GM12878 (cell line): Measurements from ENCODE around the gene GMPPB. TPM values are rescaled to one million over a fixed set of nuclear protein-coding genes. Genes with fewer than 3 reads are reported as not detected.

Experiments
- ATAC-seq: fragments of 200-7000 bp; cut with Tn5 transposase; 3 replicates; pipeline ENCODE4 v1.9.1; 2020; ENCODE audit warnings: mild to moderate bottlenecking, moderate library complexity
- BruUV-seq: library from RNA; stranded (reverse); fragments of 400-500 nt; replicated peaks from 2 replicates; lab custom pipeline; 2021; lab: Mats Ljungman, UMichigan
- CTCF ChIA-PET: fragments of 300-600 bp; sonication (Branson Sonifier 250); formaldehyde crosslinking; extraction: SDS; loops from one replicate; lab custom pipeline; 2021; ENCODE audit warnings: inconsistent platforms; lab: Yijun Ruan, JAX
- POLR2A ChIA-PET: fragments of 350-600 bp; formaldehyde crosslinking; extraction: SDS; loops from one replicate; lab custom pipeline; 2021; ENCODE audit warnings: inconsistent platforms; lab: Charles Lee
- RAD21 ChIA-PET: fragments of 300-600 bp; sonication (Branson Sonifier 250); formaldehyde crosslinking; loops from one replicate; lab custom pipeline; 2023; ENCODE audit warnings: antibody characterized with exemption; ENCODE audit not compliant: unreplicated experiment; lab: Charles Lee
- SMC1A ChIA-PET: fragments of 300-600 bp; sonication (Branson Sonifier 250); formaldehyde crosslinking; loops from one replicate; lab custom pipeline; 2023; ENCODE audit not compliant: unreplicated experiment, uncharacterized antibody; lab: Charles Lee
- DNase-seq: peaks from one replicate; pipeline ENCODE4 v3.0.0-alpha.2; 2011; ENCODE audit warnings: low read depth, low spot score
- FAIRE-seq: peaks from 3 replicates; lab custom pipeline; 2011; peaks lifted over from hg19 to GRCh38; lab: Jason Lieb, UNC
- H2AFZ ChIP-seq: 2 replicates; pipeline ENCODE4 v1.6.0; 2011; ENCODE audit warnings: low read depth, low read length, control low read depth; ENCODE audit not compliant: control insufficient read depth
- H3K27ac ChIP-seq: 2 replicates; pipeline ENCODE4 v1.5.1; 2011; ENCODE audit warnings: control low read depth; ENCODE audit not compliant: control insufficient read depth, insufficient read depth
- H3K27me3 ChIP-seq, 2 experiments: replicated peaks in 1 of 2; 2 replicates each; pipeline versions ENCODE4 v1.6.0 to v1.6.1; 2011; ENCODE audit warnings: low read length in 1 of 2; ENCODE audit not compliant: control insufficient read depth in 2 of 2, insufficient read depth in 2 of 2
- H3K36me3 ChIP-seq, 2 experiments: 2 replicates each; pipeline ENCODE4 v1.5.1; 2011; ENCODE audit warnings: low read length in 1 of 2; ENCODE audit not compliant: control insufficient read depth in 2 of 2, insufficient read depth in 2 of 2
- H3K4me1 ChIP-seq: 2 replicates; pipeline ENCODE4 v1.6.1; 2011; ENCODE audit warnings: mild to moderate bottlenecking, low read length, moderate library complexity, mixed read lengths; ENCODE audit not compliant: control insufficient read depth, insufficient read depth
- H3K4me2 ChIP-seq: 2 replicates; pipeline ENCODE4 v1.6.0; 2011; ENCODE audit warnings: control low read depth; ENCODE audit not compliant: control insufficient read depth, insufficient read depth
- H3K4me3 ChIP-seq: fragments of 200-600 bp; sonication (generic); 2 replicates; pipeline ENCODE4 v1.5.1; 2016
- H3K79me2 ChIP-seq: 2 replicates; pipeline ENCODE4 v1.6.0; 2011; ENCODE audit warnings: low read length; ENCODE audit not compliant: control insufficient read depth, insufficient read depth
- H3K9ac ChIP-seq: 2 replicates; pipeline ENCODE4 v1.8.0; 2011; ENCODE audit warnings: low read length, control low read depth, mixed read lengths; ENCODE audit not compliant: control insufficient read depth, insufficient read depth
- H3K9me3 ChIP-seq: replicated peaks from 3 replicates; pipeline ENCODE4 v1.5.1; 2011; ENCODE audit warnings: mild to moderate bottlenecking, low read length; ENCODE audit not compliant: control insufficient read depth, insufficient read depth
- H4K20me1 ChIP-seq: 2 replicates; pipeline ENCODE4 v1.6.0; 2011; ENCODE audit not compliant: control insufficient read depth, insufficient read depth
- CBFB ChIP-seq: IDR thresholded peaks from 2 replicates; pipeline ENCODE4 v1.6.1; 2016; ENCODE audit warnings: antibody characterized with exemption, low read depth
- JUND ChIP-seq: IDR thresholded peaks from 2 replicates; pipeline ENCODE4 v1.6.1; 2012; ENCODE audit warnings: low read depth, mild to moderate bottlenecking, low read length, improper control_type of control experiment, moderate library complexity
- NRF1 ChIP-seq: conservative IDR thresholded peaks from 2 replicates; pipeline ENCODE4 v1.6.1; 2011; ENCODE audit warnings: mild to moderate bottlenecking, low read depth, low read length, improper control_type of control experiment
- YY1 ChIP-seq: IDR thresholded peaks from 2 replicates; pipeline ENCODE4 v1.6.1; 2011; ENCODE audit warnings: low read depth, mild to moderate bottlenecking, low read length
- WGBS: methylation state at CpG from one replicate; pipeline ENCODE4 v1.1.6; 2016; ENCODE audit warnings: low lambda C conversion rate; ENCODE audit not compliant: insufficient replicate concordance, insufficient coverage; ENCODE audit errors: missing lambda C conversion rate; 5-methylcytosine and 5-hydroxymethylcytosine counted together
- in situ Hi-C: fragments of 300-500 bp; cut with MboI; formaldehyde crosslinking; loops from 9 replicates; pipeline ENCODE4 v1.14.3; 2018; ENCODE audit warnings: mixed read lengths
- intact Hi-C: fragments of 100-400 bp; cut with micrococcal nuclease; formaldehyde crosslinking; loops from one replicate; pipeline ENCODE4 v1.14.2; 2022; ENCODE audit not compliant: unreplicated experiment
- polyA plus RNA-seq, 11 experiments: library from polyadenylated mRNA; depleted of rRNA in 4 of 11; unstranded in 6 of 11; stranded (reverse) in 5 of 11; fragments of >200 nt; fragmentation: Nextera tagmentation in 4 of 11; fragmentation: Illumina TruSeq in 1 of 11; extraction: Ambion mirVana in 4 of 11; extraction: Trizol in 1 of 11; gene quantifications; 1 replicate in 1 of 11; 2 replicates in 10 of 11; pipeline versions ENCODE4 v1.2.1 to v1.2.3, GENCODE V29; 2011 to 2016; ENCODE audit warnings: inconsistent platforms in 2 of 11, missing spikeins in 2 of 11, low read depth in 1 of 11
- small RNA-seq: library from RNA; depleted of rRNA; stranded (forward); fragments of <200 nt; gene quantifications from one replicate; pipeline ENCODE3, GENCODE V24; 2014
- total RNA-seq, 4 experiments: library from RNA; depleted of rRNA in 3 of 4; stranded (reverse); fragments of >200 nt in 3 of 4; fragmentation: Illumina TruSeq in 1 of 4; extraction: Trizol in 1 of 4; gene quantifications; 2 replicates each; pipeline versions ENCODE4 v1.2.1 to v1.2.3, GENCODE V29; 2013 to 2021
- TF ChIP-seq, protein P1 (sequence below): IDR thresholded peaks from 2 replicates; pipeline ENCODE4 v1.6.1; 2012; ENCODE audit warnings: improper control_type of control experiment, low read depth, low read length; ENCODE audit not compliant: insufficient replicate concordance

The GMPPB gene
- total and polyA plus RNA-seq, 10 of the 15 experiments (the other 5 are each of a cell fraction or from before 2014, with no cell fraction given) = 2.3 to 99.5 (median 23.3) TPM

DNA sequence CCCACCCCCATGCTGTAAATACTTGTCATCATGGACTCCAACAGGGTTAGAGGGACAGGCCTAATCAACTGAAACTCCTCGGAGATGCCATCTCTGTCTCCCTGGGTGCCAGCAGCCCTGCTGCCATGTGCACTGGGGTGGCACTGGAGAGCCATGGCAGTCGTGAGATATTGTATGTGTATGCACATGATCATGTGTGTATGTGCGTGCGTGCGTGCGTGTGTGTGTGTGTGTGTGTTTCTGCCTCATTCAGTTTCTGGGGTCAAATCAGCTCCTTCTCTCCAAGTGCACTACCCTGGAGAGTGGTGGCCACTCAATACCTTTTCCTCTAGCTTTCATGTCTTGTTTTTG lies 52.8 kb downstream of the GMPPB start:
- CTCF ChIA-PET = interaction anchor here (0.7 to 5.3 kb wide), 12 partner anchors 45 to 254 kb away, joined by 3 to 210 read pairs (median 4); partner anchors contain the start of gene DAG1
- Histone ChIP-seq H2AFZ (no peak overlapping the region), H4K20me1 (no peaks in the 10 kb centered on the region), H3K4me3 (no peak overlapping the region), H3K27me3 (no peaks in the 10 kb centered on the region), H3K9ac (no peak overlapping the region), H3K79me2 (peaks cover 20% of the 10 kb centered on the region), H3K4me2 (no peak overlapping the region), H3K9me3 (no peaks in the 10 kb centered on the region), H3K36me3 (no peaks in the 10 kb centered on the region; a peak in 1 of 4 replicates)
- no peak for DNase-seq
- SMC1A ChIA-PET = interaction anchor here (3.3 kb wide), 1 partner anchor 132 kb away, joined by 86 read pairs; no protein-coding TSS in a partner anchor
- no peak for FAIRE-seq
- in situ Hi-C loops = loop anchor here (10.0 kb wide), 1 partner anchor 136 kb away; no protein-coding TSS in a partner anchor
- WGBS = 49% methylated on average over 6 of the region's 6 CpGs
- POLR2A ChIA-PET = interaction anchor here (2.1 to 2.9 kb wide), 2 partner anchors 131 to 133 kb away, joined by 8 to 10 read pairs; no protein-coding TSS in a partner anchor
- RAD21 ChIA-PET = interaction anchor here (1.1 to 3.3 kb wide), 4 partner anchors 83 to 134 kb away, joined by 3 to 89 read pairs (median 10); partner anchors contain the start of gene BSN
- intact Hi-C loops = loop anchor here (1.0 to 10.0 kb wide), 3 partner anchors 132 to 646 kb away; partner anchors contain the start of genes IMPDH2 and NDUFAF3
- BruUV-seq = no TSS peak
- ATAC-seq = no peak
- no peak for TF ChIP-seq JUND
- no peak for TF ChIP-seq CBFB
- no peak for TF ChIP-seq NRF1
- no peak for TF ChIP-seq YY1
- TF ChIP-seq, protein P1, sequence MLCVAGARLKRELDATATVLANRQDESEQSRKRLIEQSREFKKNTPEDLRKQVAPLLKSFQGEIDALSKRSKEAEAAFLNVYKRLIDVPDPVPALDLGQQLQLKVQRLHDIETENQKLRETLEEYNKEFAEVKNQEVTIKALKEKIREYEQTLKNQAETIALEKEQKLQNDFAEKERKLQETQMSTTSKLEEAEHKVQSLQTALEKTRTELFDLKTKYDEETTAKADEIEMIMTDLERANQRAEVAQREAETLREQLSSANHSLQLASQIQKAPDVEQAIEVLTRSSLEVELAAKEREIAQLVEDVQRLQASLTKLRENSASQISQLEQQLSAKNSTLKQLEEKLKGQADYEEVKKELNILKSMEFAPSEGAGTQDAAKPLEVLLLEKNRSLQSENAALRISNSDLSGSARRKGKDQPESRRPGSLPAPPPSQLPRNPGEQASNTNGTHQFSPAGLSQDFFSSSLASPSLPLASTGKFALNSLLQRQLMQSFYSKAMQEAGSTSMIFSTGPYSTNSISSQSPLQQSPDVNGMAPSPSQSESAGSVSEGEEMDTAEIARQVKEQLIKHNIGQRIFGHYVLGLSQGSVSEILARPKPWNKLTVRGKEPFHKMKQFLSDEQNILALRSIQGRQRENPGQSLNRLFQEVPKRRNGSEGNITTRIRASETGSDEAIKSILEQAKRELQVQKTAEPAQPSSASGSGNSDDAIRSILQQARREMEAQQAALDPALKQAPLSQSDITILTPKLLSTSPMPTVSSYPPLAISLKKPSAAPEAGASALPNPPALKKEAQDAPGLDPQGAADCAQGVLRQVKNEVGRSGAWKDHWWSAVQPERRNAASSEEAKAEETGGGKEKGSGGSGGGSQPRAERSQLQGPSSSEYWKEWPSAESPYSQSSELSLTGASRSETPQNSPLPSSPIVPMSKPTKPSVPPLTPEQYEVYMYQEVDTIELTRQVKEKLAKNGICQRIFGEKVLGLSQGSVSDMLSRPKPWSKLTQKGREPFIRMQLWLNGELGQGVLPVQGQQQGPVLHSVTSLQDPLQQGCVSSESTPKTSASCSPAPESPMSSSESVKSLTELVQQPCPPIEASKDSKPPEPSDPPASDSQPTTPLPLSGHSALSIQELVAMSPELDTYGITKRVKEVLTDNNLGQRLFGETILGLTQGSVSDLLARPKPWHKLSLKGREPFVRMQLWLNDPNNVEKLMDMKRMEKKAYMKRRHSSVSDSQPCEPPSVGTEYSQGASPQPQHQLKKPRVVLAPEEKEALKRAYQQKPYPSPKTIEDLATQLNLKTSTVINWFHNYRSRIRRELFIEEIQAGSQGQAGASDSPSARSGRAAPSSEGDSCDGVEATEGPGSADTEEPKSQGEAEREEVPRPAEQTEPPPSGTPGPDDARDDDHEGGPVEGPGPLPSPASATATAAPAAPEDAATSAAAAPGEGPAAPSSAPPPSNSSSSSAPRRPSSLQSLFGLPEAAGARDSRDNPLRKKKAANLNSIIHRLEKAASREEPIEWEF = no peak
- TF ChIP-seq, all 136 proteins: peak for 0
- H3K27ac ChIP-seq = no peak overlapping the region
- H3K4me1 ChIP-seq = peaks cover 10% of the 10 kb centered on the region

Small RNAs within 50 kb of the gene (small RNA-seq; reads per million reads assigned to genes)
- not detected for gene AMIGO3
- not detected for gene COX6CP14

Other genes with a start within 250 kb of the GMPPB start
Only the 7 nearest of the 14 such genes appear.
- 199 and 214 TPM in 2 replicates for gene APEH, start 49.6 kb downstream of the GMPPB start, total RNA-seq (2014; rRNA removed)
- gene APEH, start 49.6 kb downstream of the GMPPB start, total RNA-seq (2014; rRNA removed; fragmentation: Illumina TruSeq; extraction: Trizol) = 110 and 116 TPM in 2 replicates
- gene APEH, start 49.6 kb downstream of the GMPPB start, total RNA-seq (2021) = 178 and 186 TPM in 2 replicates
- gene APEH, start 49.6 kb downstream of the GMPPB start, polyA plus RNA-seq (2011; rRNA removed) = 66.9 and 101 TPM in 2 replicates
- gene APEH, start 49.6 kb downstream of the GMPPB start, polyA plus RNA-seq (2014; fragmentation: Illumina TruSeq; extraction: Trizol) = 125 and 130 TPM in 2 replicates
- 100 to 1,000 TPM in 1 of 2 experiments, 10 to 100 TPM in 1; 74.4 to 102 TPM for gene APEH, start 49.6 kb downstream of the GMPPB start, polyA plus RNA-seq (2014; fragmentation: Nextera tagmentation; extraction: Ambion mirVana)
- gene APEH, start 49.6 kb downstream of the GMPPB start, polyA plus RNA-seq (2014; rRNA removed) = 132 and 162 TPM in 2 replicates
- 100 to 1,000 TPM; 207 to 209 TPM for gene APEH, start 49.6 kb downstream of the GMPPB start, polyA plus RNA-seq (2016; fragmentation: Nextera tagmentation; extraction: Ambion mirVana)
- 10.1 and 10.6 TPM in 2 replicates for gene MST1, start 34.5 kb downstream of the GMPPB start, total RNA-seq (2014; rRNA removed)
- gene MST1, start 34.5 kb downstream of the GMPPB start, total RNA-seq (2014; rRNA removed; fragmentation: Illumina TruSeq; extraction: Trizol) = 2.3 and 3.0 TPM in 2 replicates
- 14.1 TPM in 2 replicates for gene MST1, start 34.5 kb downstream of the GMPPB start, total RNA-seq (2021)
- gene MST1, start 34.5 kb downstream of the GMPPB start, polyA plus RNA-seq (2011; rRNA removed) = 13.4 and 24.2 TPM in 2 replicates
- 1.6 and 3.4 TPM in 2 replicates for gene MST1, start 34.5 kb downstream of the GMPPB start, polyA plus RNA-seq (2014; fragmentation: Illumina TruSeq; extraction: Trizol)
- gene MST1, start 34.5 kb downstream of the GMPPB start, polyA plus RNA-seq (2014; fragmentation: Nextera tagmentation; extraction: Ambion mirVana) = 1 to 10 TPM; 1.2 to 4.4 TPM
- 20.8 and 25.5 TPM in 2 replicates for gene MST1, start 34.5 kb downstream of the GMPPB start, polyA plus RNA-seq (2014; rRNA removed)
- gene MST1, start 34.5 kb downstream of the GMPPB start, polyA plus RNA-seq (2016; fragmentation: Nextera tagmentation; extraction: Ambion mirVana) = 1 to 10 TPM; 2.6 to 3.9 TPM
- gene RNF123, start 34.4 kb downstream of the GMPPB start, total RNA-seq (2014; rRNA removed) = 14.7 and 20.4 TPM in 2 replicates
- 6.4 and 8.1 TPM in 2 replicates for gene RNF123, start 34.4 kb downstream of the GMPPB start, total RNA-seq (2014; rRNA removed; fragmentation: Illumina TruSeq; extraction: Trizol)
- gene RNF123, start 34.4 kb downstream of the GMPPB start, total RNA-seq (2021) = 28.7 and 31.5 TPM in 2 replicates
- 8.1 and 20.0 TPM in 2 replicates for gene RNF123, start 34.4 kb downstream of the GMPPB start, polyA plus RNA-seq (2011; rRNA removed)
- gene RNF123, start 34.4 kb downstream of the GMPPB start, polyA plus RNA-seq (2014; fragmentation: Illumina TruSeq; extraction: Trizol) = 6.4 and 12.1 TPM in 2 replicates
- 1 to 10 TPM; 4.2 to 4.5 TPM for gene RNF123, start 34.4 kb downstream of the GMPPB start, polyA plus RNA-seq (2014; fragmentation: Nextera tagmentation; extraction: Ambion mirVana)
- gene RNF123, start 34.4 kb downstream of the GMPPB start, polyA plus RNA-seq (2014; rRNA removed) = 21.4 and 23.0 TPM in 2 replicates
- 10 to 100 TPM; 16.6 to 18.5 TPM for gene RNF123, start 34.4 kb downstream of the GMPPB start, polyA plus RNA-seq (2016; fragmentation: Nextera tagmentation; extraction: Ambion mirVana)
- gene AMIGO3, start 4.3 kb downstream of the GMPPB start, total RNA-seq (2014; rRNA removed) = 1.2 and 1.3 TPM in 2 replicates
- gene AMIGO3, start 4.3 kb downstream of the GMPPB start, total RNA-seq (2014; rRNA removed; fragmentation: Illumina TruSeq; extraction: Trizol) = not detected in 2 replicates
- 0.18 TPM in 1 of 2 replicates, not detected in the other for gene AMIGO3, start 4.3 kb downstream of the GMPPB start, total RNA-seq (2021)
- gene AMIGO3, start 4.3 kb downstream of the GMPPB start, polyA plus RNA-seq (2011; rRNA removed) = 0.19 TPM in 1 of 2 replicates, not detected in the other
- gene AMIGO3, start 4.3 kb downstream of the GMPPB start, polyA plus RNA-seq (2014; fragmentation: Illumina TruSeq; extraction: Trizol) = 0.07 TPM in 1 of 2 replicates, not detected in the other
- gene AMIGO3, start 4.3 kb downstream of the GMPPB start, polyA plus RNA-seq (2014; fragmentation: Nextera tagmentation; extraction: Ambion mirVana) = not detected
- gene AMIGO3, start 4.3 kb downstream of the GMPPB start, polyA plus RNA-seq (2014; rRNA removed) = 0.58 and 1.2 TPM in 2 replicates
- 1 to 10 TPM in 1 of 2 experiments, under 1 TPM in 1; 0.44 to 1.1 TPM for gene AMIGO3, start 4.3 kb downstream of the GMPPB start, polyA plus RNA-seq (2016; fragmentation: Nextera tagmentation; extraction: Ambion mirVana)
- gene IP6K1, start 62.6 kb upstream of the GMPPB start, total RNA-seq (2014; rRNA removed) = 13.4 and 16.0 TPM in 2 replicates
- gene IP6K1, start 62.6 kb upstream of the GMPPB start, total RNA-seq (2014; rRNA removed; fragmentation: Illumina TruSeq; extraction: Trizol) = 9.9 and 10.6 TPM in 2 replicates
- gene IP6K1, start 62.6 kb upstream of the GMPPB start, total RNA-seq (2021) = 28.6 and 29.8 TPM in 2 replicates
- gene IP6K1, start 62.6 kb upstream of the GMPPB start, polyA plus RNA-seq (2011; rRNA removed) = 13.6 and 30.6 TPM in 2 replicates
- gene IP6K1, start 62.6 kb upstream of the GMPPB start, polyA plus RNA-seq (2014; fragmentation: Illumina TruSeq; extraction: Trizol) = 10.0 and 15.1 TPM in 2 replicates
- 1 to 10 TPM; 1.3 to 2.0 TPM for gene IP6K1, start 62.6 kb upstream of the GMPPB start, polyA plus RNA-seq (2014; fragmentation: Nextera tagmentation; extraction: Ambion mirVana)
- gene IP6K1, start 62.6 kb upstream of the GMPPB start, polyA plus RNA-seq (2014; rRNA removed) = 22.9 and 25.0 TPM in 2 replicates
- gene IP6K1, start 62.6 kb upstream of the GMPPB start, polyA plus RNA-seq (2016; fragmentation: Nextera tagmentation; extraction: Ambion mirVana) = 10 to 100 TPM; 20.4 to 21.7 TPM
- gene CDHR4, start 75.9 kb upstream of the GMPPB start, total RNA-seq (2014; rRNA removed) = not detected in 2 replicates
- gene CDHR4, start 75.9 kb upstream of the GMPPB start, total RNA-seq (2014; rRNA removed; fragmentation: Illumina TruSeq; extraction: Trizol) = not detected in 2 replicates
- gene CDHR4, start 75.9 kb upstream of the GMPPB start, total RNA-seq (2021) = not detected in 2 replicates
- gene CDHR4, start 75.9 kb upstream of the GMPPB start, polyA plus RNA-seq (2011; rRNA removed) = not detected in 2 replicates
- gene CDHR4, start 75.9 kb upstream of the GMPPB start, polyA plus RNA-seq (2014; fragmentation: Illumina TruSeq; extraction: Trizol) = not detected in 2 replicates
- gene CDHR4, start 75.9 kb upstream of the GMPPB start, polyA plus RNA-seq (2014; fragmentation: Nextera tagmentation; extraction: Ambion mirVana) = not detected
- gene CDHR4, start 75.9 kb upstream of the GMPPB start, polyA plus RNA-seq (2014; rRNA removed) = not detected in 2 replicates
- gene CDHR4, start 75.9 kb upstream of the GMPPB start, polyA plus RNA-seq (2016; fragmentation: Nextera tagmentation; extraction: Ambion mirVana) = not detected
- gene INKA1, start 79.3 kb upstream of the GMPPB start, total RNA-seq (2014; rRNA removed) = 9.3 and 11.9 TPM in 2 replicates
- gene INKA1, start 79.3 kb upstream of the GMPPB start, total RNA-seq (2014; rRNA removed; fragmentation: Illumina TruSeq; extraction: Trizol) = 3.8 and 4.2 TPM in 2 replicates
- 6.0 and 9.2 TPM in 2 replicates for gene INKA1, start 79.3 kb upstream of the GMPPB start, total RNA-seq (2021)
- gene INKA1, start 79.3 kb upstream of the GMPPB start, polyA plus RNA-seq (2011; rRNA removed) = 0.94 and 1.6 TPM in 2 replicates
- 2.1 TPM in 1 of 2 replicates, not detected in the other for gene INKA1, start 79.3 kb upstream of the GMPPB start, polyA plus RNA-seq (2014; fragmentation: Illumina TruSeq; extraction: Trizol)
- 1 to 10 TPM in 1 of 2 experiments, under 1 TPM in 1; 0.32 to 1.4 TPM for gene INKA1, start 79.3 kb upstream of the GMPPB start, polyA plus RNA-seq (2014; fragmentation: Nextera tagmentation; extraction: Ambion mirVana)
- gene INKA1, start 79.3 kb upstream of the GMPPB start, polyA plus RNA-seq (2014; rRNA removed) = 10.2 and 10.5 TPM in 2 replicates
- 1 to 10 TPM; 9.0 to 9.9 TPM for gene INKA1, start 79.3 kb upstream of the GMPPB start, polyA plus RNA-seq (2016; fragmentation: Nextera tagmentation; extraction: Ambion mirVana)